BLaER1 treated with 17β-estradiol and CSF1 and Interleukin-3, amounts not matched to agents 10 nM and 100 nM (cell line): Measurements from ENCODE around the gene ATG7.
"Not testable (repeated sequence)": the region's sequence is repeated elsewhere in the genome, so short reads cannot be mapped to it uniquely, and the experiment has no call there.

Experiments used
- H3K27ac ChIP-seq, 11 experiments: shearing (Covaris generic); formaldehyde crosslinking; 2 replicates each; pipeline ENCODE4 v1.8.1; 2022
- H3K27me3 ChIP-seq, 11 experiments: shearing (Covaris generic); formaldehyde crosslinking; 2 replicates each; pipeline ENCODE4 v1.8.1; 2022
- H3K36me3 ChIP-seq, 11 experiments: shearing (Covaris generic); formaldehyde crosslinking; 2 replicates each; pipeline ENCODE4 v1.8.1; 2022
- H3K4me1 ChIP-seq, 10 experiments: shearing (Covaris generic); formaldehyde crosslinking; 2 replicates each; pipeline ENCODE4 v1.8.1; 2022
- H3K4me2 ChIP-seq, 11 experiments: shearing (Covaris generic); formaldehyde crosslinking; 2 replicates each; pipeline ENCODE4 v1.8.1; 2022
- H3K4me3 ChIP-seq, 10 experiments: shearing (Covaris generic); formaldehyde crosslinking; 2 replicates each; pipeline ENCODE4 v1.8.1; 2022
- H3K9ac ChIP-seq, 11 experiments: shearing (Covaris generic); formaldehyde crosslinking; 2 replicates each; pipeline ENCODE4 v1.8.1; 2022
- H3K9me3 ChIP-seq, 11 experiments: shearing (Covaris generic); formaldehyde crosslinking; replicated peaks in 1 of 11; 2 replicates each; pipeline ENCODE4 v1.8.1; 2022
- H4K20me1 ChIP-seq, 11 experiments: shearing (Covaris generic); formaldehyde crosslinking; 2 replicates each; pipeline ENCODE4 v1.8.1; 2022
- Cebpa-rat ChIP-seq, 11 experiments: shearing (Covaris generic); IDR thresholded peaks; 2 replicates each; pipeline ENCODE4 v1.8.1; 2022

The ATG7 gene

GRCh38 chr3:11568503-11569155 lies 296.4 kb downstream of the ATG7 start:
- H3K4me3 ChIP-seq: no peak overlapping the region
- H3K4me2 ChIP-seq: peak overlapping the region in 3 of 11 experiments; percentile 13 to 33 (median 30); a peak in 6 of 22 replicates
- peak overlapping the region in 6 of 11 experiments; percentile 6 to 35 (median 16); a peak in 3 of 22 replicates for H3K9ac ChIP-seq
- no peaks in the 10 kb centered on the region for H3K27me3 ChIP-seq
- peaks cover 97 to 100% (median 100%) of the 10 kb centered on the region in 11 experiments for H4K20me1 ChIP-seq
- H3K9me3 ChIP-seq: no peaks in the 10 kb centered on the region
- peak overlapping the region in 9 of 11 experiments; percentile 9 to 48 (median 28); a peak in 10 of 22 replicates for H3K27ac ChIP-seq
- H3K36me3 ChIP-seq: peaks cover 76 to 100% (median 98%) of the 10 kb centered on the region in 11 experiments
- no peak for TF ChIP-seq Cebpa-rat (IDR thresholded peaks at IDR 0.05)
- H3K4me1 ChIP-seq: peaks cover 7 to 49% (median 34%) of the 10 kb centered on the region in 10 experiments

- no peak for TF ChIP-seq Cebpa-rat (IDR thresholded peaks at IDR 0.05)
- no peak overlapping the region for H3K4me3 ChIP-seq
- H3K36me3 ChIP-seq: peaks cover 76 to 100% (median 98%) of the 10 kb centered on the region in 11 experiments
- no peaks in the 10 kb centered on the region for H3K9me3 ChIP-seq
- H3K27me3 ChIP-seq: no peaks in the 10 kb centered on the region
- H3K9ac ChIP-seq: peak overlapping the region in 1 of 11 experiments; percentile 14; a peak in 2 of 22 replicates
- H4K20me1 ChIP-seq: peaks cover 97 to 100% (median 100%) of the 10 kb centered on the region in 11 experiments
- peak overlapping the region in 2 of 11 experiments; percentile 2 to 23; a peak in 1 of 22 replicates for H3K27ac ChIP-seq
- peak overlapping the region in 1 of 11 experiments; percentile 30; a peak in 3 of 22 replicates for H3K4me2 ChIP-seq
- H3K4me1 ChIP-seq: peaks cover 7 to 48% (median 34%) of the 10 kb centered on the region in 10 experiments; a peak in 18 of 20 replicates
Observed at GRCh38 chr3:11569156-11569741, 297.1 kb downstream of the ATG7 start.

DNA sequence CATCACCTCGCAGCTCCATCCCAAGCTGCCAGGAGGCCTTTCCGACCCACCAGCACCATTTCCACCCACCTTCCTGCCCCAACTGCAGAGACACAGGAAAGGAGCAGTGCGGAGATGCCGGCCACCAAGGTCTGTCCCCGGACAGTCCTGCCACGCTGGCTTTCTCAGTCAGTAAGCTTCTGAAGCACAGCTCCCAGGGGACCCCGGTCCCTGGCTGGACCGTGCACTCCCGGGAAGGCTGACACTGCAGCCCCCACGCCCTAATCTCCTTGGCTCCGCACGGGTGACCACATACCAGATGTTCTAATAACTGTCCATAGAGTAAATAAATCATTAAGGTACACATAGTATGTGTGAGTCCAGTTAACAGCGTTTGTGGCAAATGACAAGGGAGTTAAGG lies 298.1 kb downstream of the ATG7 start:
- Histone ChIP-seq H3K27me3 (no peaks in the 10 kb centered on the region), H3K36me3 (peaks cover 75 to 100% (median 98%) of the 10 kb centered on the region in 11 experiments)

DNA sequence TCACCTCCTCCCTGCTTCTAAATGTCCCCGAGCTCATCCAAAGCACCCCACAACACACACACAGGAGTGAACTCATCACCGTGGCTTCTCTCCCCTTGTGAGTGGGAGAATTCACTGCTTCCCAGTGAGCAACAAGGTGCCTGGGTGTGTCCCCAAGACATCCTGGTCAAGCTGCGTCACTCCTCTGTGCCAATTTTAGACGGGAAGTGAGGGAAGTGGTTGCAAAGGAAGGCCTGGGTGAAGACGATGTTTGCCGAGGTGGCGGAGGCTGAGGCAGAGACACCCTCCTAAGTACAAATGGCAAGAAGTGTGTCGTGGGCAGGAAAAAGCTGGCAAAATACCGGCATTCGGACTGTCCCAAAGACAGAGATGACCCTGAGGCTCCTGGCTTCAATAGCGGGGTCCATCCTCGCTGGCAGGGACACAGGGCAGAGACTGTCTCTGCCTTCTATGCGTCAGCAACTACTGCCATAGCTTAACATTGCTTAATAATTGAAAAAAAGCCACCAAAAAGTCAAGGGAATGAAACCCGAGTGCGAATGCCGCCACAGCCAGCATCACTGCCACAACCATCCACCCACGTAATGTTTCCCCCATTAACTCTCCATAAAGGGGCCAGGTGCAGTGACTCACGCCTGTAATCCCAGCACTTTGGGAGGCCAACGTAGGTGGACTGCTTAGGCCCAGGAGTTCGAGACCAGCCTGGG lies 298.7 kb downstream of the ATG7 start:
- no peaks in the 10 kb centered on the region for H3K27me3 ChIP-seq
- H3K27ac ChIP-seq: peak overlapping the region in 4 of 11 experiments; percentile 9 to 53 (median 26); a peak in 8 of 22 replicates
- peaks cover 7 to 48% (median 34%) of the 10 kb centered on the region in 10 experiments; a peak in 18 of 20 replicates for H3K4me1 ChIP-seq
- TF ChIP-seq Cebpa-rat (IDR thresholded peaks at IDR 0.05): no peak
- no peak overlapping the region for H3K4me3 ChIP-seq
- peaks cover 75 to 100% (median 98%) of the 10 kb centered on the region in 11 experiments for H3K36me3 ChIP-seq
- no peaks in the 10 kb centered on the region for H3K9me3 ChIP-seq
- H3K4me2 ChIP-seq: peak overlapping the region in 6 of 11 experiments; percentile 20 to 73 (median 50); a peak in 11 of 22 replicates
- peaks cover 97 to 100% (median 100%) of the 10 kb centered on the region in 11 experiments for H4K20me1 ChIP-seq
- H3K9ac ChIP-seq: peak overlapping the region in 2 of 11 experiments; percentile 5 to 12; a peak in 2 of 22 replicates

More for the DNA sequence above, 298.1 kb downstream of the ATG7 start:
- Histone ChIP-seq H4K20me1 (peaks cover 97 to 100% (median 100%) of the 10 kb centered on the region in 11 experiments), H3K4me1 (peaks cover 7 to 48% (median 34%) of the 10 kb centered on the region in 10 experiments; a peak in 18 of 20 replicates), H3K27ac (peak overlapping the region in 5 of 11 experiments; percentile 9 to 53 (median 19); a peak in 7 of 22 replicates), H3K4me2 (peak overlapping the region in 3 of 11 experiments; percentile 54 to 73 (median 57); a peak in 3 of 22 replicates), H3K4me3 (no peak overlapping the region), H3K9me3 (no peaks in the 10 kb centered on the region), H3K9ac (no peak overlapping the region)
- no peak for TF ChIP-seq Cebpa-rat (IDR thresholded peaks at IDR 0.05)

- Histone ChIP-seq H3K36me3 (peaks cover 59 to 95% (median 83%) of the 10 kb centered on the region in 11 experiments), H3K4me2 (peak overlapping the region in 1 of 11 experiments; percentile 73; a peak in 1 of 22 replicates), H3K4me1 (peaks cover 23 to 61% (median 44%) of the 10 kb centered on the region in 10 experiments), H4K20me1 (peaks cover 97 to 100% (median 100%) of the 10 kb centered on the region in 11 experiments)
- not testable (repeated sequence) for H3K9me3 ChIP-seq, H3K9ac ChIP-seq, H3K27ac ChIP-seq, H3K27me3 ChIP-seq, H3K4me3 ChIP-seq
Observed at GRCh38 chr3:11572660-11573059, 300.5 kb downstream of the ATG7 start.

- H3K9ac ChIP-seq: no peak overlapping the region
- H3K36me3 ChIP-seq: peaks cover 52 to 80% (median 73%) of the 10 kb centered on the region in 11 experiments
- TF ChIP-seq Cebpa-rat (IDR thresholded peaks at IDR 0.05): no peak
- no peak overlapping the region for H3K4me2 ChIP-seq
- peaks cover 27 to 53% (median 39%) of the 10 kb centered on the region in 10 experiments for H3K4me1 ChIP-seq
- H3K27ac ChIP-seq: no peak overlapping the region
- H3K4me3 ChIP-seq: no peak overlapping the region
- peaks cover 0 to 2% (median 0%) of the 10 kb centered on the region in 11 experiments; a peak in 1 of 22 replicates for H3K9me3 ChIP-seq
- no peaks in the 10 kb centered on the region for H3K27me3 ChIP-seq
- H4K20me1 ChIP-seq: peaks cover 95 to 100% (median 99%) of the 10 kb centered on the region in 11 experiments
Observed at GRCh38 chr3:11574981-11575669, 302.9 kb downstream of the ATG7 start.

DNA sequence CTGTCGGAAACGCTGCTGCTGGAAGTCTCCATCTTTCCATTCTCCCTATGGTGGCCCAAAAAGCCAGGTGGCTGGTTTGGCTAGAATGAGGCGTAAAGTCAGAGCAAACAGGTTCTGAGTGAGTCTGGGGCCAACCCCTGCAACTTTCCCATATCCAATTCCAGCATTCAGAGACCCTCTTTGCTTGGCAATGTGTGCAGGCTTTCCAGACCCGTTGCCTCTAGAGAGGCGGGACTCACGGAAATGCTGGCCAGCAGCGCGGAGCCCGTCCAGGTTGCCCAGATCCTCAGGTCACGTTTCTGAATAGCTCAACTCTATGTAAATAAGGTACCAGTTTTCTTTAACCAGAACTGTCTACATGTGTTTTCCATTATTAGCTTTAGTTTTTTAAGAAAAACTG lies 303.5 kb downstream of the ATG7 start:
- Histone ChIP-seq H3K4me1 (peaks cover 22 to 47% (median 33%) of the 10 kb centered on the region in 10 experiments), H4K20me1 (peaks cover 95 to 100% (median 99%) of the 10 kb centered on the region in 11 experiments), H3K4me3 (no peak overlapping the region), H3K27me3 (no peaks in the 10 kb centered on the region), H3K36me3 (peaks cover 52 to 80% (median 76%) of the 10 kb centered on the region in 11 experiments), H3K27ac (no peak overlapping the region), H3K9me3 (peaks cover 0 to 5% (median 0%) of the 10 kb centered on the region in 11 experiments; a peak in 1 of 22 replicates), H3K4me2 (no peak overlapping the region), H3K9ac (no peak overlapping the region)
- no peak for TF ChIP-seq Cebpa-rat (IDR thresholded peaks at IDR 0.05)

DNA sequence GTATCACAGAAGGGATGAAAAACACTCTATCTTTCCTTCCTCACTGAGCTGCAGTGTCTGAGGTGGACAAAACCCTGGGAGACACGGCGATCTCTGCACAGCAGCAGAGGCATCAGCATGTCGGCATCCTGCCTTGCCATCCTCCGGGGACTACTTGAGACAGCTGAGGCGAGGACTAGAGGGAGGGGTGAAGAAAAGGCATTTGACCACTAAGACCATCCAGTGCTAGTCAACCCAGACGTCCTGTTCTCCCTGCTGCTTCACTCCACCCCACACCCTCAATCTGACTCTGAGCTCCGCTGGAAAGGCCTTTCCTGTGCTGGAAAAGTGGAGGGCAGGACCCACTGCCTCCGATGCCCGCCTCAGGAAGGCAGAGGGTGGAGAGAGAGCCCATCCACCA lies 304.3 kb downstream of the ATG7 start:
- Histone ChIP-seq H3K4me1 (peaks cover 19 to 46% (median 31%) of the 10 kb centered on the region in 10 experiments), H3K9ac (peak overlapping the region in 3 of 11 experiments; percentile 1 to 35 (median 33); a peak in 3 of 22 replicates), H3K4me3 (no peak overlapping the region), H3K9me3 (peaks cover 0 to 5% (median 0%) of the 10 kb centered on the region in 11 experiments; a peak in 1 of 22 replicates), H4K20me1 (peaks cover 95 to 100% (median 99%) of the 10 kb centered on the region in 11 experiments), H3K4me2 (peak overlapping the region in 7 of 11 experiments; percentile 6 to 65 (median 49); a peak in 13 of 22 replicates), H3K27me3 (no peaks in the 10 kb centered on the region), H3K27ac (peak overlapping the region in 7 of 11 experiments; percentile 1 to 47 (median 15); a peak in 7 of 22 replicates), H3K36me3 (peaks cover 49 to 84% (median 75%) of the 10 kb centered on the region in 11 experiments)
- TF ChIP-seq Cebpa-rat (IDR thresholded peaks at IDR 0.05): no peak
